ENCODE results near the gene MPP1. TPM values are rescaled to one million over a fixed set of nuclear protein-coding genes. Genes with fewer than 3 reads are reported as not detected.

The MPP1 gene
- total and polyA plus RNA-seq, 9 of the 15 experiments (the other 6 are each of a cell fraction or from before 2014, with no cell fraction given), result 227 to 395 (median 283) TPM

GRCh38 chrX:154791467-154791866 lies 13.8 kb downstream of the MPP1 start (continued):
- no peak for TF ChIP-seq MGA (IDR thresholded peaks at IDR 0.05)
- TF ChIP-seq ZMIZ1 (IDR thresholded peaks at IDR 0.05; ENCODE audit: low read depth in 2 of 2, low read length in 2 of 2), result no peak
- TF ChIP-seq ZBTB11 (CRISPR knock-in tag; IDR thresholded peaks at IDR 0.05), result no peak
